HG02943 (cell line): ENCODE data around the gene FOXA3.

Experiments
- ATAC-seq: cut with Tn5 transposase; IDR thresholded peaks from one replicate; pipeline ENCODE4 v1.9.1; 2021; ENCODE audit warnings: mild to moderate bottlenecking, low read depth, moderate library complexity; ENCODE audit not compliant: unreplicated experiment

The FOXA3 gene

DNA sequence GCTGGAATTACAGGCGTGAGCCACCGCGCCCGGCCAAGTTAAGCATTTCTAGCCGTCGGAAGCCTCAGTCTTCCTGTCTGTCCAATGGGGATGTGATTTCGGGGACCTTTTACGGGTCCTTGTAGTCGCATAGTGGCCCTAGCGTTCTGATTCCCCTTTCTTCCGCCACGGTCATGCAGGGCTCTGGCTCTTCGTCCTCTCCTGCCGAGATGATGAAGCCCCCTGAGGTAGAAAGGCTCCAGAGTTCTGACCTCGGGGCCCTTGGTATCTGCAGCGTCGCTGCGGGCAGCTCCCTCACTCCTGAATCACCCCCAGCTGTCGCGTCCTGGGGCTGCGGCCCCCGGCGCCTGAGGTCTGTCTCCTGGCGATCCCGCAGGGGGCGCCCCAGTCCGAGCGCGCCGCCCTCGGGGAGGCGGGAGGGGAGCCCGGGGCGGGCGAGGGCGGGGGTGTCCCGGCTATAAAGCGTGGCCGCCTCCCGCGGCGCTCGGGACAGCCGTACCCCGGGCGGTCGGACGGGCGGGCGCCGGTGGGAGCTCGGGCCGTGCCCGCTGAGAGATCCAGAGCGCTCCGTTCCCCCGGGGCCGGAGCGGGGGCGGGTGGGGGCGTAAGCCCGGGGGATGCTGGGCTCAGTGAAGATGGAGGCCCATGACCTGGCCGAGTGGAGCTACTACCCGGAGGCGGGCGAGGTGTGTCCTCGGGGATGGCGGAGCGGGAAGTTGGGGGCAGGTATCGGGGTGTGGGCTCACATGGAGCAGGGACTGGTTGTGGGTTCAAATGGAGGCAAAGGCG lies at the start of gene FOXA3:
FOXA3 (plus strand) TSS at position 487 of the 789 bp plus-strand sequence; CDS start at position 618, 131 bp downstream.
- ATAC-seq = no peak

DNA sequence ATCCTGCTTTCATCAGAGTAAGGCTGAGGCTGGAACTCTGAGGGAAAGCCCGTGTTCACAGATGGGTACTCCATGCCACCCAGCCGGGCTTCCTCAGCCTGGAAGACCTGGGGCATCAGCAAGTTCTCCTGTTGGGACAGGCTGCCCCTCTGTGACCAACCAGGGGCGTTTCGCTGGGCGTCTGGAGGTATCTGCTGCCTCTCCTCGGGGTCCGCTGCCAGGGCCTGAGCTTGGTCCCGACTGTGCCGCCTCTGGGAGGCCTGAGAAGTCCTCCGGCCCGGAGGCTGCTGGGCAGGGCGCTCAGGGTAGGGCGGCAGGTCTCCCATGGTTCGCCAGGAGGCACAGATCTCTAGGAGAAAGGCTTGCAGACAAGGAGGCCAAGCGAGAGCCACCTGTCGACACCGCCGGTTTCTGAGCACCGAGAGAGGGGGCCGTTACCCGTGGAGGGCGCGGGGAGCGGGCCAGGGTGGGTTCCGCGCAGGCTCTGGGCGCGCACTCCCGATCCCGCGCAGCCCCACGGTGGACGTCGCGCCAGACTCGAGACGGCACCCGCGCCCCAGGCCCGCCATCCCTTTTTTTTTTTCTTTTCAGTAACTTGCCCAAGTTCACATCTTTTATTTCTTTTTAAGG lies 49.2 kb upstream of the FOXA3 start, which contains the start of gene RSPH6A:
RSPH6A (minus strand) TSS at position 458 of the 630 bp plus-strand sequence; CDS start at position 326, 132 bp downstream.
- ATAC-seq = no peak

DNA sequence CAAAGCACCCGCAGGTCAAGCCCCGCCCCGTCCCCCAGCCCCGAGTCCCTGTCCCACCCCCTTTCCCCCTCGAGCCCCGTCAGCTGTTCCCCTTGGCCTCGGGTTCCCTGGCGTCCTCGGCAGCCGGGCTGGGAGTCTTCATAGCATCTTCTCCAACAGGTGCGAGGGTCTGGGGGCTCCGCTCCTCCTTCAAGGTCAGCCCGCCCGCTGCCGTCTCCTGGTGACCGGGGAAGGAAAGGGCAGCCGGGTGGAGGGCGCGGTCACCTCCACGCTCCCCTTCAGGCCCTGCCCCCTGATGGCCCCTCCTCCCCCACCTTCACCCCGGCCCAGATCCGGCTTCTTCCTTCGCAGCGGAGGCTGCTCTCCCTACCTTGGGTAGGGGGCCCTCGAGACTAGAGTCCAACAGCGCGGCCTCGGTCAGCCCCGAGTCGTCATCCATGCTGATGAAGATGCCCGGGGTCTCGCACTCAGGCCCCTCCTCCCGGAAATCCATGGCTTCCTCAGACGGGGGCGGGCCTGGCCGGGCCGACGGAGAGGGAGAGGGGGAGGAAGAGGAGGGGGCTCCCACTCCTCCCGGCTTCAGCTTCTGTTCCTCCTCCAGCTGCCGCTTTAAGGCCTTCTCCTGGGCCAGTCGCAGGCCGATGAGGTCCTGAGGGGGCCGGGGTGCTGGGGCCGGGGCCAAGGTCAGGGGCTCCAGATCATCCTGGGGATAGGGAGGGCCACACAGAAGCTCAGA lies 48.5 kb upstream of the FOXA3 start:
- no peak for ATAC-seq

DNA sequence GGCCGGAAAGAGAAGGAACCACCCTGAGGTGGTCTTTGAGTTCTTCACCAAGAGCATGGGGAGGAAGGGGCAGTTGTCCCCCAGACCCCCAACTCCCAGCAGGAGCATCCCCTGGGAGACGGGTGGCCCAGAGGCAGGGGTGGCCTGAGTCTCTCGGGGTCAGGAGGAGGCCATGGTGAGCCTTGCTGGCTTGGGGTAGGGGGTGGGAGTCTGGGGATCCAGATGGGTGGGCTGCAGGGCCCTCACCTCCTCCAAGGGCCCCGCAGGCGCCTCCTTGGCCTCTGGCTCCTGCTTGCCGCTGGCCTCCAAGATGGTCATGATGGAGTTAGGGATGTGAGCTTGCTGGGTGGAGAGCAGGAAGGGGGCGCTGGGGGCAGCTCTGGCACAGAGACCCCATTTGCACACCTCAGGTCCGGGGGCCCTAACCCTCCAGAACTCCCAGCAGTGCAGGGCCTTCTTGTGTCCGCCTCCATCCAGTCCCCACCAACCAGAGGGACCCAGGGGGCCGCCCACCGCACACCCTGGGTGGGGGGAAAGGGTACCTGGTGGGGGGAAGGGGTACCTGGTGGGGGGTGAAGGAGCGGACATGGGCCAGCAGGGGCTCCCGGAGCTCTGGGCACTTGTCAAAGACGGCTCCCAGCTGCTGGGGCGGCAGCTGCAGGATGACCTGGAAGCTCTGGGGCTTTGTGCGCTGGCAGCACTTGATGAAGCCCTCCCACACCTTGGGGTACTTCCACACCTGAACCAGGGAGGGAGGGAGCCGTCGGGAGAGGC lies 47.7 kb upstream of the FOXA3 start:
- no peak for ATAC-seq

DNA sequence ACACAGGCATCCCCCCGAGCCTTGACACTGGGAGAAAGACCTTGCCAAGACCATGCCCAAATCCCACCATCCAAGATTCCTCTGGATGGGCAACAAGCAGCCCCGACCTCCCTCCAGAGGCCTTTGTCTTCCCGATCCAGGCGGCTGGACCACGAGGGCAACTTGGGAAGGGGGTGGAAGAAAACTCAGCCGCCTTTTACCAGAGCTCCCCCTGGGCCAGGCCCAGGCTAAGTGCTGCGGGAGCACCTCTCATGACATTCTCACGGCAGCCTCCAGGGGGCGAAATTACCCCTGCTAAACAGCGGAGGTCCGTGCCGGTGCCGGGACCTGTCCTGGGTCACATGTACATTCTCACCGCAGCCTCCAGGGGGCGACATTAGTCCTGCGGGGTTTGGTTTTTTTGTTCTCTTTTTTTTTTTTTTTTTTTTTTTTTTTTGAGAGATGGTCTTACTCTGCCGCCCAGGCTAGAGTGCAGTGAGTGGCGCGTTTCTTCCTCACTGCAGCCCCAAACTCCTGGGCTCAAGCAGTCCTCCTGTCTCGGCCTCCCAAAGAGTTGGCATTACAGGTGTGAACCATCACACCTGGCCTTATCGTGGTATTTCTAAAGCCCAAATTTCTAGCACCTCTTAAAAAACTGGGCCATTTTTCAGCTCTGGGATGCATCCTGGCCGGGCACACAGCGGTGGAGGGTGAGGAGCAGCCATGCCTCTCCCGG lies 47.0 kb upstream of the FOXA3 start:
- ATAC-seq = peak; percentile 86

DNA sequence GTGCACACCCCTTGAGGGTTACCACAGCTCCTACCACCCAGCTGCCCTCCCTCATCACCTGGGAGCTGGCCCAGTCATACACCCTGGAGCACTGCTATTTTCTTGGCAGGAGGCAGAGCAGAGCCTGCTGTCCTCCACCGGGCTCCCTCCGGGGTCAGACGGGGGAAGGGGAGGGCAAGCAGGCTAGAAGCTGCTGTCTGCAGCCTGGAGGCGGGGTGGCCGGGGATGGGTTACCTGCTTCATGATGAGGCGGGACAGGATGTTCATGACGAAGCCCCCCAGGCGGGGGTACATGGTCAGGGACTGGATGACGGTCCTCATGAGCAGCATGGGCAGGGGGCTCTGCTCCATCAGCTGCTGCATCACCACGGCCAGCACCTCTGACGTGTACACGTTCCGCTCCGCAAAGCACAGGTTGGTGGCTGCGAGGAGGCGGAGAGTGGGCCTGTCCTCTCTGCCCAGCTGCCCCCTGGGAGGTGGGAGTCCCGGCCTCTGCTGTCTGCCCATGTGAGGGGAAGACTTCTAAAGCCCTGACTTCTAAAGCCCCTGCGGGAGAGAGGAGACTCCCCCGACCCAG lies 46.3 kb upstream of the FOXA3 start:
- ATAC-seq = no peak

DNA sequence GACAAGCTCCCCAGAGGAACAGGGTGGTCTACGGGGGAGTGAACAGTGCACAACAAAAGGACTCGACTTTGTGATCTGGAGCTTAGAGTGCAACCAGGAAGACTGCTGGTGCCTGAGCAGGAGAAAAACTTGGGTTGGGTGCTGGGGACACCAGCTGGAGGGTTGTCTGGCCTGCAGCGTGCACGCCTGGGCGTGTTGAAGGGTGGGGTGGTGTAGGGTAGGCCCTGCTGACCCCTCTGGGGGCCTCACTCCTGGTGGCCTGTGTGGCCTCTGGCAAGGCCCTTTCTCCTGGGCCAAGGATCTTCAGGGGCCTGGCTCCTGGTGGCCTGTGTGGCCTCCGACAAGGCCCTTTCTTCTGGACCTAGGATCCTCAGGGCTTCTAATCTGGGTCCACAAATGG lies 44.4 kb upstream of the FOXA3 start:
- ATAC-seq = no peak

DNA sequence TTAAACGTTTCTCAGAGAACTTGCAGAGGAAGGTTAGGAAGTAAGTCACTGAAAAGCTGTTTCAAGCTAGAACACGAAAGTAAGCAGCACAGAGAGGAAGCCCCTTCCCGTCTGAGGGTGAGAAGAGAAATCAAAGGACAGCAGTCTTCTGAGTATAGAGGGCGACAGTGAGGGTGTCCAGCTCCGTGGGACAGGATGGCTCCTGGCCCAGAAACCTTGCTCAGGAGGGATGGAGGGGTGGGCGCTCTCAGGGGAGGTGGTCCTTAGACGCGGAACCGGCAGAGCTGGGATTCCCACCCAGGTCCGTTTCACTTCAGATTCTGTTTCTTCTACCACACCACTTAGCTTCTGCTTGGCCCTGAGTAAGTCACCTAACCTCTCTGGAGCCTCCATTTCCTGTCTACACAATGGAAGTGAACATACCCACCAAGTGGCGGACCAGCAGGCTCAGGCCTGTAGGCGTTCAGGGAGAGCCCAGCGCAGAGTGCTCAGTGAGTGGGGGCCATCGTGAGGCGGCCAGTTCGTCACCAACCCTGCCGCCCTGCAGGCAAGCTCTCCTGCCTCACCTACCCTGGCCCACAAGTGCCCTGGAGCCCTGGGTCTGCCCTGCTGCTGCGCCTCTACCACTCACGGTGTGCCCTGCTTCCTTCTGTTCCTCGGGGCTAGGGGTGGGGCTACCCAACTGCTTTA lies 43.6 kb upstream of the FOXA3 start:
- ATAC-seq = no peak

DNA sequence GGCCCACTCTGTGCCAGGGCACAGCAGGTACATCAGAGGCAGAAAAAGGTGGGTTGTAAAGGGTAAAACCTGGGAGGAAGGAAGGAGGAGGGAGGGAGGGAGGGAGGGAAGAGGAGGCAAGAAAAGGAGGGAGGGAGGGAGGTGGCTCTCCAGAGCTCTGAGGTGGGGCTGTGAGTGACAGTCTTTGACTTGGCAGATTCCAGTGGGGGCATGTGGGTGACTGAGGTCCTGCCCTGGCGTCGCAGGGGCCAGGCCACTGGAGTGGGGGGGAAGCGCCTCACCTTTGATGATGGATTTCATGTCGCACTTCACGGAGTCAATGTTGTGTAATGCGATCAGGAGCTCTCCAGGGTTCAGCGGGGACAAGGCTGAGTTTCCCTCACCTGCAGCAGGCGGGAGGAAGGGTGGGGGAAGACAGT lies 43.0 kb upstream of the FOXA3 start:
- ATAC-seq = no peak

DNA sequence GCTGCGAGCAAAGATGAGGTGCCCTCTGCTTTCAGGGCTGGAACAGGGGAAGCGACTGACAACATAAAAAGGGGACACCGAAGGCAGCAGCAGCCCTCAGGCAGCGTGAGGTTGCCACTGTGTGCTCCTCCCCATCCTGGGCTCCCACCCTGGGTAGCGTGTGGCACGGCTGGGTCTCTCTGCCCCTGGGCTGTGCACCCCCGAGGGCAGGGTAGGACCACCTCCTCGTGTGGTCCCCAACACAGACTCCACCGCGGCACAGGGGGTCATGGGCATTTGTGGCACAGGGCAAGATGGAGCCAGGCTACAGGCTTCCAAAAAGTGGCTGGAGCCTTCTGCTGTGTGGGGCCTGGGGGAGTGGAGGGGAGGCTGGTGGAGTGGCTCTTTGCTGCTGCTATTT lies 42.6 kb upstream of the FOXA3 start:
- ATAC-seq = no peak

DNA sequence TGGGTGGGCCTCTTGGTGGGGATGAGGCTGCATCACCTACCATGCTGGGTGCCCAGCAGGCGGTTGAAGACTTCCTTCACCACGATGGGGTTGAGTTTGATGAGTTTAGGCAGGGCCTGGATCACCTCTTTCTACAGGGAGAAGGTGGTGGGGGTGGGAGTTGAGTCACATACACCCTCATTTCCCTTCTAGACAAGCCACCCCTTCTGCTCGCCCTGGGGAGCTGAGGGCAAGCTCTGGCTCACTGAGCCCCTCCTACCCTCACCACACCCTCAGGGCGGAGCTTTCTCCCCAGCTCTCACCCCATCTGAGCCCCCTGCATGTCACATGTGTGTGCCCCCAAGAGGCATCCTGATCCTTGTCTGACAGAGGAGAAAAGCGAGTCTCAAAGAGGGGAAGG lies 41.4 kb upstream of the FOXA3 start:
- ATAC-seq = no peak

DNA sequence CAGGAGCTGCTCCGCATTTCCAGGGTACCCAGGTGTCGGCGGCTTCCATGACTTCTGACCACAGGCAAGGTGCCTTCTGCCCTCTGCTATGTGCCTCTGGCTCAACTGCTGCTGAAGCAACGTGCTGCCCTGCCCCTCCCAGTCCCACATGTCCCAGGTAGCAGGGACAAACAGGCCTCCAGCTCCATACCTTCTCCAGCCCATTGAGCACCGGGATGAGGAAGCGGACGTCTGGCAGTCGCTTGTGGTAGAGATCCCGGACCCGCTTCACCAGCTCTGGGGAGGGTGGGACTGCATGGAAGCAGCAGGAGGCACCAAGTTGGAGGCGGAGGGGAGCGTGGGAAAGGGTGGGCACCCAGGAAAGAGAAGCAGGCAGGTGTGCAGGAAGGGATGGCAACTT lies 40.9 kb upstream of the FOXA3 start:
- ATAC-seq = no peak

DNA sequence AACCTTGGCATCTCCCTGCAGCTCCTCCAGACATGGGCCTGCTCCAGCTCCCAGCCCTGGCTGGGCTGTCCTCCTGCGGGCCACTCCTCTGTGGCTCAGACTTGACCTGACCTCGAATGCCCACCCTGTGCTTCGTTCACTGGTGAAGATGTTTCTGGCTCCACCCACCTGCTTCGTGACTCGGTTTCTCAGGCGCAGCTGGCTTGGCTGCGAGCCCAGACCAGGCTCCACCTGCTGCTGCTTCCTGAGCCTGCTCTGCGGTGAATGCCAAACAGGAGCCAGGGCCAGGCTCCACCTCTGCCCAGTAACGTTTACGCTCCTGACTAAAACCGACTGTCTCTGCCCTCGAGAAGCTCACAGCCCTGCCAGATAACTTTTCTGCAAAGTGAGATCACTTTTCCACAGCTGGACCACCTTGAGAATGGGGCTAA lies 40.1 kb upstream of the FOXA3 start:
- no peak for ATAC-seq

DNA sequence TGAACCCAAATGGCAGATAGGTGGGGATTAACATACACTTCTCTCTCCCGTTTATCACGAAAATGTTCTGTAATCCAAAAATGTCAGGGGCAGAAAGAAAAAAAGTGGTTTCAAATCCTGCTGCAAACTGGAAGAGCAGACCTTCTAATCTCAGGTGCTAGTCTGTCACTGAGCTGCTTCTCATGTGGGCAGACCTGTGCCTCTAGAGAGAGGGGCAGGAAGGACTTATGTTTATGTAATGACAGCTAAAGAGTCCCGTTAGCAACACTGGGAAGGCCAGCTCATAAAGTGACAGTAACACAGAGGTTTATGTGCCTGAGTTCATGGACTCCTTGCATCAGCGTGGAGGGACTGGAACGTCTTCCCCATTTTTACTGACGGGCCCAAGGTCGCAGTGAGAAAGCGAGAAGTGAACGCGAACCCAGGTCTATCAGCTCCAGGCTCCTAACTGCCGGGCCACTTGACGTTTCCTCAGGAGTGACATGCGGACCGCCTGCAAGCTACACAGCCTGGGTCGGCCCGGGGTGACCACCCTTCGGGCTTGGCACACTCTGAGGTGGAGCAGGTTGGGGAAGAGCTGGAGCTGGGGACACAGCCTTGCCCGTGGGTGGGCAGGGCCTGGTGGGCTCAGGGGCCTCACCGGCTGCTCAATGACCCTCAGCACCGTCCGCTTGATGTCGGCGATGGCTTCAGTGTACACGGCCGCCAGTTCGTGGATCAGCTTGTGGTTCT lies 39.4 kb upstream of the FOXA3 start:
- no peak for ATAC-seq

DNA sequence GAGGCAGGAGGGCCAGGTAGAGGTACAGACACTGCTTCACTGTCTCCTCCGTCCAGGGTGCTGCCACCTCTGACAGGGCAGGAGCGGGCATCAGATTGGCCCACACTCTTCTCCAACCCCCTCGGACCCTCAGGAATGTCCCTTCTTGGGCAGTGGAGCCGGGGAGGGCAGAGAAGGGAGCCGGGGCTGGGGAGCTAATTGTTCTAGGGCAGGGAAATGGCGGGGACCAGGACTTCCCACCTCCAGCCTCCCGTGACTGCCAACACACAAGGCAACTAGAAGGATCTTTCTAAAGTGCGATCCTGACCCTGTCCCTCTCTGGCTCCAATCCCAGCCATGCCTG lies 38.9 kb upstream of the FOXA3 start:
- ATAC-seq = no peak

DNA sequence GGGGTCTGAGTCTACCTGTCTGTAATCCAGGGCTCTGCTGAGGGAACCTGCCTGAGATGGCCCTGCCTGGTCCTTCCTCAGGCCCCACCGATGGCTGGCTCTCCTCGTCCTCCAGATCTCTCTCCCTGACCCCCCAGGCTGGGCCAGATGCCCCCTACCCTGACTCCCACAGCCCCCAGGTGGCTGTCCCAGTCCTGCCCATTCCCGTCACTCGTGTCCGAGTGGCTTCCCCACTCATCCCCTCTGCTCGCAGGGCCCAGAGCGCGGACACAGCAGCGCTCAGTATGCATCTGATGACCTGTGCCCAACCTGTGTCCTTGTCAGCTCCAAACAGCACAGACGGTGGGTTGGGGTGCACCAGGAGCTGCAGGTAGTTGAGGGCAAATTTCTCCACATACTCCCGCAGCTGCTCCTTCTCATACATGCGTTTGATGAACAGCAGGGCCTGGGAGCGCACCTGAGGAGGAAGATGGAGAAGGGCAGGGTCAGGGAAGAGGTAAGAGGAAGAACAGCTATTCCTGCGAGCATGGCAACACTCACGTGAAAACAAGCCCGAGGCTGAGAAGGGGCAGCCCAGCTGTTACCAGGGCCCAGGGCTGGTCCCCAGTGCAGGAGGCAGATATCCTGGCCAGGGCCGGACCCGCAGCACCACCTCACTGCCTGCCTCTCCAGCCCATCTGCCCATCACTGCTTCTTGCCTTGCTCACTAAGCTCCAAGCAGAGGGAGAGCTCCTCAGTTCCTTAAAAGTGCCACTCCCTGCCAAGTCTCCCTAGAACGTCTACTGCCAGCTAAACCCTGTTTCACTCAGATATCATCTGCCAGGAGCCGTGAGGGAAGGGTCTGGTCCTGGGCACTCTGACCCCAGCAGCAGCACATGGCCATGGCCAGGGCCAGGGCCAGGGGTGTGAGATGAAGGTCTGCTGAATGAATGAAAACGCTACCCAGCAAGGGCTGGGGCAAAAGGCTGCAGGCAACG lies 37.9 kb upstream of the FOXA3 start:
- ATAC-seq = no peak

DNA sequence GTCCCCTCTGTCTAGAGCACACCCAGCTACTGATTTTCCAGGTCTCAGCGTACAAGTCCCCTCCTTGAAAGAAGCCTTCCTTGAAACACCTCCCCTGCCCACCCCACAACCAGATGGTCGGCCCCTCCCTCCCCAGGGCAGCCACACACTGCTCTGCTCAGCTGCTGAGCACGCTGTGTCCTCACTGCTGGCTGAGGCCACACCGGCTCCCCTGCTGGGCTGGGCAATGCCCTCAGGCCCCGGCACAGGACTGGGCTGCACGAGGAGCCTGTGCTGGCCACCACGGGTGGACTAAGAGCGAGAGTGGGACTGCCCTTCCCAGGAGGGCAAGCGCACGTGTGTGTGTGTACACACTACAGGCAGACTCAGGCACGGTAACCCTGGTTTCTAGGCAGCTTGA lies 37.2 kb upstream of the FOXA3 start:
- ATAC-seq = no peak
